Type B pancreatic cell (in vitro differentiated cells): ENCODE data around the gene NGFR. TPM values are rescaled to one million over a fixed set of nuclear protein-coding genes. Genes with fewer than 3 reads are reported as not detected.

ENCODE experiments used
- DNase-seq: peaks from one replicate; pipeline ENCODE4 v3.0.0; 2021; ENCODE audit warnings: mixed read lengths; ENCODE audit not compliant: unreplicated experiment; ENCODE audit errors: extremely low spot score
- H3K27ac Mint-ChIP-seq: 2 replicates; pipeline ENCODE4 v1.8.0; 2021; ENCODE audit warnings: mild to moderate bottlenecking, mixed read lengths
- H3K27me3 Mint-ChIP-seq: 2 replicates; pipeline ENCODE4 v1.8.0; 2021; ENCODE audit warnings: mixed read lengths
- H3K36me3 Mint-ChIP-seq: 2 replicates; pipeline ENCODE4 v1.8.0; 2021; ENCODE audit warnings: mixed read lengths
- H3K4me1 Mint-ChIP-seq: one replicate; pipeline ENCODE4 v1.8.0; 2021; ENCODE audit warnings: mixed read lengths; ENCODE audit not compliant: unreplicated experiment
- H3K4me3 Mint-ChIP-seq: 2 replicates; pipeline ENCODE4 v1.8.0; 2021; ENCODE audit warnings: mild to moderate bottlenecking, mixed read lengths
- H3K9me3 Mint-ChIP-seq: 2 replicates; pipeline ENCODE4 v1.8.0; 2021; ENCODE audit warnings: mixed read lengths
- CTCF ChIP-seq: fragments of 200-600 bp; sonication (generic); conservative IDR thresholded peaks from 2 replicates; pipeline ENCODE4 v1.5.0; 2021; ENCODE audit warnings: antibody characterized with exemption, mild to moderate bottlenecking
- total RNA-seq: library from RNA; stranded (reverse); gene quantifications from 2 replicates; pipeline ENCODE4 v1.2.1, GENCODE V29; 2021; ENCODE audit warnings: low replicate concordance

NGFR gene
- total RNA-seq, 1 donor from 2014 or later, result 41.3 TPM

DNA sequence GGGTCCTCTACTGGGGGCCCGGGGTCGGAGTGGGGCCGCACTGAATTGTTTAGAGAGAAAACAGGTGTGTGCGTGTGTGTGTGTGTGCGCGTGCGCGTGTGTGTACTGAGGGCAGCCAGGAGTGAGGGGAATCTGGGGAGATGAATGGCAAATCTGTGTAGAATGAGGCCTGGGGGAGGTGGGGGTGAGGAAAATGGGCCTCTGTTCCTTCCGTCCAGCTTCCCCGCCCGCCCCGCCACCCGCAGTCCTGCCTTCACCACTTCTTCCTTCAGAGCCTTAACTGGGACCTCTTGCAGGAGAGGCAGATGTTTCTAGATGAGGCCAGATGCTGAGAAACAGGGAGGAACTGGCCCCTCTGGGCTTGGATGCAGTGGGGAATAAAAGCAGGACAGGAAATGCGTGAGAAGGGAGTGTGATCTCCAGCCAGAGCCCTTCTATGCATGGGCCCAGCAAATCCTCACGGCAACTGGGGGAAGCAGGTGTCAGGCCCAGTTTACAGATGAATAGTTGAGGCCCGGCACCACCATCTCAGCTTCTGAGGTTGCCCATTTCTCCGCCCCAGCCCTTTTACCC, 29.7 kb upstream of the NGFR start:
- H3K4me1 Mint-ChIP-seq, result peaks cover 19% of the 10 kb centered on the region
- no peak overlapping the region for H3K4me3 Mint-ChIP-seq
- peaks cover 5% of the 10 kb centered on the region for H3K9me3 Mint-ChIP-seq
- H3K27me3 Mint-ChIP-seq, result peaks cover 58% of the 10 kb centered on the region
- no peak overlapping the region for H3K27ac Mint-ChIP-seq
- TF ChIP-seq CTCF, result no peak
- H3K36me3 Mint-ChIP-seq, result no peaks in the 10 kb centered on the region
- no peak for DNase-seq

DNA sequence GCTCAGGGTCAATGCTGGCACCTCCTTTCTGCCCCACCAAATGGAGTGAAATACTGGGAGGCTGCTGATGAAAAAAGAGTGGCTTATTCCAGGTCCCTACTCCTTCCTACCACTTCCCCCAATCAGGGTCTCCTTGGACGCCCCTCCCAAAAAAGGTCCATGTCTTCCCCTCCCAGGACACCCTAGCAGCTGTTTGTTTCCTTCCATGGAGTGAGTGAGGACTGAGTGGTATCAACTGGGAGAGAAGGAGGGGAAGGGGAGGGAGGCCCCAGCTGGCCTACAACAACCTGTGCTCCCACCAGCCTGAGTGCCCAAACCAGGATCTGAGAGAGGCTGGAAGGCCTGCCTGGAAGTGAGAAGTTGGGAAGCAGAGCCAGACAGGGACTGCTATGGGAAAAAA, 28.7 kb upstream of the NGFR start:
- Mint-ChIP-seq H3K4me1 (peaks cover 29% of the 10 kb centered on the region), H3K27me3 (peaks cover 61% of the 10 kb centered on the region), H3K27ac (no peak overlapping the region), H3K36me3 (no peaks in the 10 kb centered on the region), H3K4me3 (no peak overlapping the region), H3K9me3 (peaks cover 5% of the 10 kb centered on the region)
- no peak for DNase-seq
- no peak for TF ChIP-seq CTCF

DNA sequence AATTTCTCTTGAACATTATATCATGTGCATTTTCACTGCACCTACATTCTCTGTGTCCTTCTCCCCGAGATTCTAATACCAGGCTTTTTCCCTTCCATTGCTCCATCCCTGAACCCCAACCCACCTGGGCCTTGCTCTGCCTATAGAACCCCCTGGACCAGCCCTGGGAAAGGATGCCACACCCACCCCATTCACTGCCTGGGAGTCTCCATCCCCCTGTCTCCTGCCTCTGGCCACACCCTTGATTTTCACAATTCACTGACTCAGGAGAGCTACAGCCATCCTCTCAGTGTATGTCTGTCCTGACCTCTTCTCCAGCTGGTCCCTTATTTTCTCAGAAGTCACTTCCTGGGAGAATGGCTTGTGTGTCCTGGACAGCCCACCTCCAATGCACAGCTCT, 27.9 kb upstream of the NGFR start:
- Mint-ChIP-seq H3K4me1 (peaks cover 37% of the 10 kb centered on the region), H3K36me3 (no peaks in the 10 kb centered on the region), H3K4me3 (no peak overlapping the region), H3K27ac (no peak overlapping the region), H3K27me3 (peaks cover 64% of the 10 kb centered on the region), H3K9me3 (peaks cover 5% of the 10 kb centered on the region)
- no peak for TF ChIP-seq CTCF
- DNase-seq, result no peak

DNA sequence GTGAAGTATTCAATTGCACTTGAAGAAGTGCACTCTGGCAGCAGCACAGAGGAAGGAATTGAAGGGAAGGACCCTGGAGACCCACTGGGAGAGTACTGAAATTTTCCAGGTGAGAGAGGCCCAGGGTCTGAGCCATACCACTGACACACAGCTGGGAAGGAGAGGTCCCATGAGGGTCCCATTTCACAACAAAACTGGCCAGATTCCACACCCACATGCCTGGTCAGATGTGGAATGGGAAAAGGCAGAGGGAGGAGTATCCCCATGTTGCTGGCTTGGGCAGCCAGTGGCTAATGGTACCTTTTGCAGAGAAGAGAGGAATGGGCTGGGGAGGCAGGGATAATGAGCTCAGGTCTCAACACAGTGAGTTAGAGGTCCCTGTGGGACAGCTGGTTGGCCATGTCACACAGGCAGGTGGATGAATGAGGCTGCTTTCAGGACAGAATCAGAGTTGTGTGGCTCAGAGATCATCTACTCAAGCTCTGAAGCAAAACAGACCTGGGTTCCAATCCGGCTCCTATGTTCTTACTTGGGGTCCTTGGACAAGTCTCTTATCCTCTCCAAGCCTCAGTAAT, 26.2 kb upstream of the NGFR start:
- peaks cover 52% of the 10 kb centered on the region for H3K27me3 Mint-ChIP-seq
- H3K36me3 Mint-ChIP-seq, result no peaks in the 10 kb centered on the region
- TF ChIP-seq CTCF, result no peak
- H3K4me3 Mint-ChIP-seq, result no peak overlapping the region
- H3K4me1 Mint-ChIP-seq, result peaks cover 49% of the 10 kb centered on the region
- H3K27ac Mint-ChIP-seq, result no peak overlapping the region
- H3K9me3 Mint-ChIP-seq, result peaks cover 5% of the 10 kb centered on the region
- DNase-seq, result no peak

DNA sequence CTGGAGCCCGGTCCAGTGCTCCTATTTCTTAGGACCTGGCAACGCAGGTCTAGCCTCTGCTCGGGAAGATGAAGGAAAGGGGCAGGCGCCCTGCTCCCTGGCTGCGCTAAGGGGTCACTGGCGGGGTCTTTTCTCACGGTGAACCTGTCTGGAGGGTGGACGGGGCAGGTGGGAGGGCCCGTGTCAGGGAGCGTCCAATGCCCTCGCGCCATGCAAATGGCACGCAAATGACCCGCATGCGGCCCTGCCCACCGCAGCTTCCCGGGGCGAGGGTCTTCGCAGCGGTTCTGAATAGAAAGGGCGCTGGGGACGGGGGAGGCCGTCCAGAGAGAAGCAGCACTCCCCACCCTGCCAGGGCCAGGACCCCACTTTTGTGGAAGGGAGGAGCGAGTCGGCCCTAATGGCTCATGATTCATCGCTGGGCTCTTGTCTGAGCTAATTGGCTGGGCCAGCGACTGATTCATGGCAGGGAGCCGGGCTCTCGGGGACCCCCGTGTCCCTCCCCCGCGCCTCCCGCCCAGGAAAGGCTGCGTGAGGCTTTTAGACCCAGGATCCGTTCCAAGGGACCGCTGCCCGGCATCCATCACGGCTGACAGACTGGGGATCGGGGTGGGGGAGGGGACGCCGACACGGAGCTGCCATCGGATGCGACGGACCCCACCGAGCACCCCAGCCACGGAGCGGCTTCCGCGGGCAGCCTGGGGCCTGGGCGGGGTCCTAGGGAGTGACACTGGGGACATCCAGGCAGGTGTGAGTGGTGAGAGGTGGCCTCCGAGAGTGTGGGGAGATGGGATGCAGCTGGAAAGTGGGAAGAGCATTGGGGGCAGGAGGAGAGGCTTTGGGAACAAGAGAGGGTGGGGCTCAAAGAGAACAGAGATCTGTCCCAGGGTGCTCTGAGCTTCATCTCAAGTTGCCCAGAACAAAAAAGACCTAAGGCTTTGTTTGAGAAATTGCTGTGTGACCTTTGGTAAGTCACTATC, 25.0 kb upstream of the NGFR start:
- TF ChIP-seq CTCF, result no peak
- H3K27me3 Mint-ChIP-seq, result peaks cover 57% of the 10 kb centered on the region
- peaks cover 49% of the 10 kb centered on the region for H3K4me1 Mint-ChIP-seq
- H3K9me3 Mint-ChIP-seq, result no peaks in the 10 kb centered on the region
- peak overlapping the region; percentile 67 for H3K4me3 Mint-ChIP-seq
- no peak for DNase-seq
- no peaks in the 10 kb centered on the region for H3K36me3 Mint-ChIP-seq
- H3K27ac Mint-ChIP-seq, result no peak overlapping the region
